Tibial artery (tissue), 4 donors: ENCODE data around the gene GLP2R.

Experiments used
- DNase-seq, 2 donors: peaks; one replicate each; pipeline ENCODE4 v3.0.0-alpha.2; 2019
- H3K27ac ChIP-seq, 2 donors: fragments of 200-600 bp; sonication (generic) in 1 of 2; 1 replicate in 1 of 2; 2 replicates in 1 of 2; pipeline ENCODE4 v1.5.1; 2018 to 2019; ENCODE audit warnings: mild to moderate bottlenecking in 1 of 2
- H3K27me3 ChIP-seq, 2 donors: fragments of 200-600 bp; sonication (generic) in 1 of 2; one replicate each; pipeline versions ENCODE4 v1.5.1 to v1.6.0; 2016 to 2019
- H3K36me3 ChIP-seq, 3 donors: fragments of 200-600 bp; sonication (generic) in 2 of 3; one replicate each; pipeline ENCODE4 v1.5.1; 2016 to 2019; ENCODE audit warnings: mild to moderate bottlenecking in 2 of 3
- H3K4me1 ChIP-seq, 4 donors: fragments of 200-600 bp; sonication (generic) in 2 of 4; 1 replicate in 3 of 4; 2 replicates in 1 of 4; pipeline ENCODE4 v1.5.1; 2016 to 2019
- H3K4me3 ChIP-seq, 2 donors: fragments of 200-600 bp; sonication (generic) in 1 of 2; 1 replicate in 1 of 2; 2 replicates in 1 of 2; pipeline ENCODE4 v1.5.1; 2018 to 2019; ENCODE audit warnings: mild to moderate bottlenecking in 2 of 2
- H3K9me3 ChIP-seq, 3 donors: fragments of 200-600 bp; sonication (generic) in 1 of 3; one replicate each; pipeline ENCODE4 v1.5.1; 2016 to 2019
- CTCF ChIP-seq, 2 experiments: fragments of 200-600 bp in 1 of 2; fragments of 450-650 bp in 1 of 2; IDR thresholded peaks; one replicate each; pipeline ENCODE4 v1.5.1; 2017 to 2019; ENCODE audit warnings: antibody characterized with exemption in 2 of 2, mild to moderate bottlenecking in 1 of 2, moderate library complexity in 1 of 2
- intact Hi-C: fragments of 100-400 bp; cut with DNase I; formaldehyde crosslinking; loops from one replicate; pipeline ENCODE4 v1.15.0; 2023; ENCODE audit warnings: low total_unique reads

The GLP2R gene

GRCh38 chr17:9788601-9789000 lies 37.1 kb upstream of the GLP2R start:
- intact Hi-C loops: no loop called here
- peaks cover 0 to 6% of the 10 kb centered on the region in 2 donors for H3K27me3 ChIP-seq
- no peaks in the 10 kb centered on the region for H3K36me3 ChIP-seq
- H3K9me3 ChIP-seq: no peaks in the 10 kb centered on the region
- peaks cover 0 to 5% (median 0%) of the 10 kb centered on the region in 4 donors for H3K4me1 ChIP-seq
- no peak overlapping the region for H3K27ac ChIP-seq
- H3K4me3 ChIP-seq: no peak overlapping the region
- no peak for TF ChIP-seq CTCF (IDR thresholded peaks at IDR 0.05)
- DNase-seq: no peak

GRCh38 chr17:9790316-9790715 lies 35.4 kb upstream of the GLP2R start:
- Histone ChIP-seq H3K4me3 (no peak overlapping the region), H3K9me3 (no peaks in the 10 kb centered on the region), H3K27me3 (peaks cover 0 to 6% of the 10 kb centered on the region in 2 donors), H3K27ac (no peak overlapping the region), H3K4me1 (peaks cover 0 to 5% (median 0%) of the 10 kb centered on the region in 4 donors), H3K36me3 (no peaks in the 10 kb centered on the region)
- DNase-seq: no peak
- no peak for TF ChIP-seq CTCF (IDR thresholded peaks at IDR 0.05)
- intact Hi-C loops: no loop called here

GRCh38 chr17:9790889-9791876 lies 34.5 kb upstream of the GLP2R start, which contains the start of gene DHRS7C:
DHRS7C (minus strand) TSS chr17:9791592; CDS start chr17:9791284, 308 bp downstream.
- intact Hi-C loops: no loop called here
- TF ChIP-seq CTCF (IDR thresholded peaks at IDR 0.05): no peak
- peaks cover 0 to 5% (median 0%) of the 10 kb centered on the region in 4 donors for H3K4me1 ChIP-seq
- H3K27me3 ChIP-seq: peaks cover 0 to 6% of the 10 kb centered on the region in 2 donors
- H3K36me3 ChIP-seq: no peaks in the 10 kb centered on the region
- no peak within 1 kb of the TSS for H3K4me3 ChIP-seq
- H3K27ac ChIP-seq: no peak within 1 kb of the TSS
- no peaks in the 10 kb centered on the region for H3K9me3 ChIP-seq
- no peak for DNase-seq

GRCh38 chr17:9792181-9792840 lies 33.4 kb upstream of the GLP2R start:
- no peak overlapping the region for H3K27ac ChIP-seq
- H3K4me3 ChIP-seq: no peak overlapping the region
- H3K4me1 ChIP-seq: peaks cover 0 to 5% (median 0%) of the 10 kb centered on the region in 4 donors
- no peak for TF ChIP-seq CTCF (IDR thresholded peaks at IDR 0.05)
- no peak for DNase-seq
- peaks cover 0 to 2% of the 10 kb centered on the region in 2 donors for H3K27me3 ChIP-seq
- no peaks in the 10 kb centered on the region for H3K36me3 ChIP-seq
- H3K9me3 ChIP-seq: no peaks in the 10 kb centered on the region
- intact Hi-C loops: no loop called here

- H3K36me3 ChIP-seq: no peaks in the 10 kb centered on the region
- no peak for TF ChIP-seq CTCF (IDR thresholded peaks at IDR 0.05)
- DNase-seq: no peak
- H3K27ac ChIP-seq: no peak overlapping the region
- H3K4me3 ChIP-seq: no peak overlapping the region
- intact Hi-C loops: no loop called here
- H3K27me3 ChIP-seq: peaks cover 0 to 4% of the 10 kb centered on the region in 2 donors
- no peaks in the 10 kb centered on the region for H3K4me1 ChIP-seq
- no peaks in the 10 kb centered on the region for H3K9me3 ChIP-seq
These were observed 27.7 kb upstream of the GLP2R start for GRCh38 chr17:9798008-9798407.
